Measurements from ENCODE around the gene DLGAP1. TPM values are rescaled to one million over a fixed set of nuclear protein-coding genes. Genes with fewer than 3 reads are reported as not detected.

Gene DLGAP1
- polyA plus RNA-seq, 6 donors from 2014 or later = 0.32 TPM; not detected in 5

DNA sequence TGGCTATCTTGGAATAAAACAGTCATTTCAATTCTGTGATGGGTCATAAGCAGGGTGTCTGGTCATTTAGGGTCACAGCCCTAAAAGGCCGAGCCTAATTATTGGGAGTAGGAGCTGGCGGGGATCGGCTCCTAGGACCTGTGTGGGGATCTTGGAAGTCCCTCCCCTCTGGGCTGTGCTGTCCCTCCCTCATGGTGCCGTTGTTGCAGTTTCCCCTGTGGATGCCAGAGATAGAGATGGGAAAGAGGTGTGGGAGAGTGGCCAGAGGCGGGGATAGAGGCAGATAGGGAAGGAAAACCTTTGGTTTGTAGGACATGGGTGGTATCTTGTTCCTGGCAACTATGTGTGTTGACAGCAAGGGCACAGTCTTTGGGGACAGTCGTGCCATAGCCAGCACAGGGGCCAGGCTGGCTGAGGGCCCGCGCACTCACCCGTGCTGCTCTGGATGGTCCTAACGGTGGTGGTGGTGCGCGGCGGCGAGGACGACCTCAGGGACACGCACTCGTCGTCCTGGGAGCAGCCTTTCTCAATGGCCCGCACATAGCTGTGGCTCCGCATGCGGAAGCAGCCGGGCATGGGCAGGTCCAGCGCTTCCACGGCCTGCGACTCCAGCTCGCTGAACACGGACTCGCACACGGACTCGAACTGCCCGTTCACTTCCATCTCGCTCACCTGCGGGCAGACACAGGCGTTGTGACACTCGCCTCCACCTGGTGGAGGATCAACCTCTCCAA, 726.2 kb downstream of the DLGAP1 start:
- Mint-ChIP-seq H3K4me1 (peaks cover 14 to 22% (median 19%) of the 10 kb centered on the region in 3 donors), H3K36me3 (no peaks in the 10 kb centered on the region), H3K4me3 (no peak overlapping the region), H3K27me3 (peaks cover 0 to 10% (median 0%) of the 10 kb centered on the region in 3 donors), H3K27ac (peak overlapping the region in 1 of 6 donors; percentile 35), H3K9me3 (no peaks in the 10 kb centered on the region)
- DNase-seq (no peak), ATAC-seq (ENCODE audit: low read depth in 2 of 2) (no peak)

- H3K36me3 Mint-ChIP-seq = no peaks in the 10 kb centered on the region
- H3K27ac Mint-ChIP-seq = no peak overlapping the region
- H3K9me3 Mint-ChIP-seq = peaks cover 0 to 4% (median 0%) of the 10 kb centered on the region in 7 donors
- H3K4me3 Mint-ChIP-seq = no peak overlapping the region
- peaks cover 18 to 22% (median 19%) of the 10 kb centered on the region in 3 donors for H3K4me1 Mint-ChIP-seq
- peaks cover 0 to 8% (median 0%) of the 10 kb centered on the region in 3 donors for H3K27me3 Mint-ChIP-seq
- ATAC-seq (ENCODE audit: low read depth in 2 of 2) (no peak), DNase-seq (no peak)
These were observed 727.8 kb downstream of the DLGAP1 start for GRCh38 chr18:3727274-3727673.

DNA sequence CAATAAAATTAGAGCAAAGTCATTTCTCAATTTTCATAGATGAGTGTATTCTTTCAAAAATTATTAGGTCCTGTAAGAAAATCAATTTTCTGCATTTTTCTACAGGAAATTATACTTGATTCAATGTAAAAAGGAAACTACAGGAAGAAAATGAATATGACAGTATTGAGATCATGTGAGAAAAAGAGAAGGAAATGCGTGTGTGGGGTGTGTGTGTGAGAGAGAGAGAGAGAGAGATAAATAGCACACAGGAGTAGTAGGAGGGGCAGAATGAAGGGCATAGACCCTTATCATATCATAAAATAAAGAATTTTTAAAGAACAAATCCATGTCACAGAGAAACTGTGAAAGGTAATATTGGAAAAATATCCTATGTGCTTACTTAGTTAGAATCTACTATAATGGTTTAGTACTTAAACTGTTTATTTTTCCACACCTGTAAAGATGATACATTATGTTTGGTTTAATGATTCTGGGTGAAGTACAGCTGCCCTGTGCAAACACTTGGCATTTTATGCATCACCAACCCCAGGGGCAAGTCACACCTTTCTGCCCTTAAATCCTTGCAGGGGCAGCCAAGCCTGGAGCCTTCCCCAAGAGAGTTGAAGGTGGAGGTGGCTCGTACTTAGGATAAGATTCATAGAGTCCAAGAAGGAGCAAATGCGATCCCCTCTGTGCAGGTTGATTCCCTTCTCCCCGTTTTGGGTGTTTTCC, 728.7 kb downstream of the DLGAP1 start:
- H3K9me3 Mint-ChIP-seq = peaks cover 0 to 4% (median 0%) of the 10 kb centered on the region in 7 donors
- peak overlapping the region in 5 of 8 donors; percentile 0 to 12 (median 1) for H3K4me3 Mint-ChIP-seq
- DNase-seq = peak; percentile 24
- H3K27me3 Mint-ChIP-seq = peaks cover 0 to 8% (median 0%) of the 10 kb centered on the region in 3 donors
- peak overlapping the region in 4 of 6 donors; percentile 0 to 65 (median 30) for H3K27ac Mint-ChIP-seq
- peak; percentile 82 for ATAC-seq (ENCODE audit: low read depth in 2 of 2)
- peaks cover 18 to 22% (median 19%) of the 10 kb centered on the region in 3 donors for H3K4me1 Mint-ChIP-seq
- no peaks in the 10 kb centered on the region for H3K36me3 Mint-ChIP-seq

- no peak for DNase-seq
- Mint-ChIP-seq H3K9me3 (peaks cover 0 to 4% (median 0%) of the 10 kb centered on the region in 7 donors), H3K27me3 (peaks cover 0 to 8% (median 0%) of the 10 kb centered on the region in 3 donors), H3K4me1 (peaks cover 18 to 22% (median 19%) of the 10 kb centered on the region in 3 donors), H3K27ac (peak overlapping the region in 3 of 6 donors; percentile 12 to 77 (median 37)), H3K4me3 (no peak overlapping the region), H3K36me3 (no peaks in the 10 kb centered on the region)
- peak; percentile 68 to 75 for ATAC-seq (ENCODE audit: low read depth in 2 of 2)
These were observed 730.0 kb downstream of the DLGAP1 start for GRCh38 chr18:3725115-3725514.

DNA sequence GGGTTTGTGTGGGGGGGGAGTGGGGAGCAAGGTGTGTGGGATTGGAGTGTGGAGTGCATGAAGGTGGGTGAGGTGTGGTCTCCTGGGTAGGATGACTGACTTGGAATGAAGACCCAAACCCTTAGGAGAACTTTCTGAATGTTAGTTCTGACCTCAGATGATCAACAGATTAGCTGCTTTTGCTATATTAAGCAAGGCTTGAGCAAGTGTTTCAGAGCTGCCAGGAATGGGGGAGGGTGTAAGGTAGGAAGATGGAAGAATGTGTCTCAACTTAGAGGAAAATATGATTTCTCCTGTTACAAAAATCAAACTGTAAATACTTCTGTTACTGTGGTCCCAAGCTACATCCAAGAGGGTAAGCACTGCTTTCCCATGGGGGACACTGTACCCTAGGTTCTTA, 731.6 kb downstream of the DLGAP1 start:
- H3K27ac Mint-ChIP-seq = no peak overlapping the region
- no peaks in the 10 kb centered on the region for H3K36me3 Mint-ChIP-seq
- DNase-seq (no peak), ATAC-seq (ENCODE audit: low read depth in 2 of 2) (no peak)
- peaks cover 0 to 4% (median 0%) of the 10 kb centered on the region in 7 donors for H3K9me3 Mint-ChIP-seq
- no peak overlapping the region for H3K4me3 Mint-ChIP-seq
- H3K4me1 Mint-ChIP-seq = peaks cover 18 to 22% (median 19%) of the 10 kb centered on the region in 3 donors
- peaks cover 0 to 3% (median 0%) of the 10 kb centered on the region in 3 donors for H3K27me3 Mint-ChIP-seq

- H3K4me3 Mint-ChIP-seq = no peak overlapping the region
- ATAC-seq (ENCODE audit: low read depth in 2 of 2) = no peak
- H3K9me3 Mint-ChIP-seq = peaks cover 0 to 4% (median 0%) of the 10 kb centered on the region in 7 donors
- no peaks in the 10 kb centered on the region for H3K36me3 Mint-ChIP-seq
- no peaks in the 10 kb centered on the region for H3K27me3 Mint-ChIP-seq
- DNase-seq = no peak
- H3K27ac Mint-ChIP-seq = no peak overlapping the region
- H3K4me1 Mint-ChIP-seq = peaks cover 18 to 22% (median 19%) of the 10 kb centered on the region in 3 donors
These were observed 732.3 kb downstream of the DLGAP1 start for GRCh38 chr18:3722649-3723433.

DNA sequence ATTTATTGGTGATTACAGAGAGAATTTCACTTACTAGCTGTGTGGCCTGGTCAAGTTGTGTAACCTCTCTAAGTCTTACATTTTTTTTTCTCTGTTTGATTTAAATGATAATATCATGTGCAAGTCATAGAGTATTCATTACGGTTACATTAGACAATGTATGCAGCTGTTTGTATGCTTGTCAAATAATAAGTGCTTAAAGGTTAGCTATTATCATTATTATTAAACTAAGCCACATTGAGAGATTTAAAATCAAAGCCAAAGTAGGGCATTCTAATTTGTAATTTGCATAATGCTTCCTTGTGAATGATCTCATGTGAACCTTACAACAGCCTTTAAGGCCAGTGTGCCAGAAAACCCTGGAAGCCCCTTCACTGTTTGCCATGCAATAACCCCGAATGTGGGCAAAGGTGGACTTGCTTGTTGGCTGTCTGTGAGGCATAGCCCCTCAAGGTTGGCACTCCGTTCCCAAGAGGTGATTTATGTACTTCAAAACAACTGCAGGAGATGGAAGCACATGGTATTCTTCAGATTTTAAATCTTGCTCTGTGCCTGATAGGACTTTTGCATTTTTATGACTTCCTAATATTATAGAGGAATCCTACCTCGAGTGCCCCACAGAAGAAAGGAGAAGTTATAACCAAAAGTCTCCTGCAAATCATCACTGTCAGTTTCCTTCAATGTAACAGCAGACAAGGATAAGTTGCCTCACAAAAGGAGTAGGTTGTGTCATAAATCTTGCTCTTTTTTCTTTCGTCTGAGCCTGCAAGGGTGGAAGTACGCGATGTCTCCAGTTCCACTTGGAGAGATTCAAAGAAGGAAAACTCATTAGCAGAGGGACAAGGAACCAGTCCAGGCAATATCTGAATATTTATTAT, 733.1 kb downstream of the DLGAP1 start:
- Mint-ChIP-seq H3K36me3 (no peaks in the 10 kb centered on the region), H3K27me3 (no peaks in the 10 kb centered on the region), H3K4me3 (no peak overlapping the region), H3K27ac (no peak overlapping the region), H3K9me3 (peaks cover 0 to 4% (median 0%) of the 10 kb centered on the region in 7 donors), H3K4me1 (peaks cover 16 to 23% (median 19%) of the 10 kb centered on the region in 3 donors)
- DNase-seq (no peak), ATAC-seq (ENCODE audit: low read depth in 2 of 2) (no peak)

- peaks cover 0 to 4% (median 0%) of the 10 kb centered on the region in 7 donors for H3K9me3 Mint-ChIP-seq
- DNase-seq = no peak
These were observed 734.1 kb downstream of the DLGAP1 start for GRCh38 chr18:3720818-3721545.

GRCh38 chr18:3720159-3720558, 734.9 kb downstream of the DLGAP1 start:
- Mint-ChIP-seq H3K27ac (no peak overlapping the region), H3K27me3 (no peaks in the 10 kb centered on the region), H3K4me3 (no peak overlapping the region), H3K36me3 (no peaks in the 10 kb centered on the region), H3K4me1 (peaks cover 4 to 5% (median 5%) of the 10 kb centered on the region in 3 donors), H3K9me3 (peaks cover 0 to 4% (median 0%) of the 10 kb centered on the region in 7 donors)
- no peak for DNase-seq
- no peak for ATAC-seq (ENCODE audit: low read depth in 2 of 2)

More at GRCh38 chr18:3720818-3721545, 734.1 kb downstream of the DLGAP1 start:
- H3K4me1 Mint-ChIP-seq = peaks cover 9 to 13% (median 13%) of the 10 kb centered on the region in 3 donors
- H3K27me3 Mint-ChIP-seq = no peaks in the 10 kb centered on the region
- H3K4me3 Mint-ChIP-seq = no peak overlapping the region
- H3K27ac Mint-ChIP-seq = peak overlapping the region in 2 of 6 donors; percentile 53 to 59
- H3K36me3 Mint-ChIP-seq = no peaks in the 10 kb centered on the region
- ATAC-seq (ENCODE audit: low read depth in 2 of 2) = no peak

DNA sequence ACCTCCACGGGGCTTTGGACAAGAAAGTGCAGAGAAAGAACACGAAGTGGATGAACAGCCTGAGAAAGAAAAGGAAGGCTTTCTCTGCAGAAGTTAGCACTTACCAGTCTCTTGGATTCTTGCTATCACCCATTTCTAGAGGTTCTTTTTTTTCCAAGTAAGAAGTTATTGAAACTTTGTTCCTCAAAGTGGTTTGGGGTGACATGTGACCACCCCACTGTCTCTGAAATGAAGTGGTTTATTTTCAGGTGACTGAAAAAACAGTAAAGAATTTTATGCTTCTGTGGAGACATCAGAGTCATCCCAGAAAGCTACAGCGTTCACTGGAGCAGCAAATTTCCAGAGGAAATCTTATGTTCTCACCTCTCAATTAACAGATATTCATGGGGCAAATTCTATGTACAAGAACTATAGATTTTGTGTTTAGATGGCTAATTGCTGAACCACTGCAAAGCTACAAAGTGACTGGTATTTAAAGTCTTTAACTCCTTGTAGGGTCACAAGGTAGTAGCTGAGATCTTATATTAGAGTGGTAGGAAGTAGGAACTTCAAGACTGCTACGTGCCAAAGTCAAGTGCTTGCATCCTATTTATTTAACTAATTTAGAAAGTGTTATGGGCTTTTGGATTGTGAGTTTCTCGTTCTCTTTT, 737.6 kb downstream of the DLGAP1 start:
- DNase-seq = no peak
- no peak overlapping the region for H3K4me3 Mint-ChIP-seq
- H3K4me1 Mint-ChIP-seq = peaks cover 0 to 4% (median 0%) of the 10 kb centered on the region in 3 donors
- no peaks in the 10 kb centered on the region for H3K9me3 Mint-ChIP-seq
- no peak overlapping the region for H3K27ac Mint-ChIP-seq
- H3K27me3 Mint-ChIP-seq = no peaks in the 10 kb centered on the region
- ATAC-seq (ENCODE audit: low read depth in 2 of 2) = no peak
- no peaks in the 10 kb centered on the region for H3K36me3 Mint-ChIP-seq

DNA sequence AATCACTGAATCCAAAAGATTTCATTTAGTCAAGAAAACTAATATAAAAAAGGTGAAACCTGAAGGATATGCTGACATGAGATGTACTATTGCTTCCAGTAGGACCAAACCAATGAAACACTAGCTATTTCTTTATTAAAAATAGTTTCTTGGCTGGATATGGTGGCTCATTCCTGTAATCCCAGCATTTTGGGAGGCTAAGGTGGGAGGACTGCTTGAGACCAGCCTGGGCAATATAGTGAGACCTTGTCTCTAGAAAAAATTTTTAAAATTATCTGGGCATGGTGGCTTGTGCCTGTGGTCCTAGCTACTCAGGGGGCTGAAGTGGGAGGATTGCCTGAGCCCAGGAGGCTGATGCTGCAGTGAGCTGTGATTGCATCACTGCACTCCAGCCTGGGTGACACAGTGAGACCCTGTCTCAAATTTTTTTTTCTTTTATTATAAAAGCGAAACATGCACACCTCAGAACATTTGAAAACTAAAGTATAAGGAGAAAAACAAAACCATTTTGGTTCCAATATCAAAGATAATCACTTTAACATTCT, 738.9 kb downstream of the DLGAP1 start:
- Mint-ChIP-seq H3K4me1 (peaks cover 0 to 4% (median 0%) of the 10 kb centered on the region in 3 donors), H3K36me3 (no peaks in the 10 kb centered on the region), H3K9me3 (no peaks in the 10 kb centered on the region), H3K27me3 (no peaks in the 10 kb centered on the region), H3K27ac (no peak overlapping the region), H3K4me3 (no peak overlapping the region)
- ATAC-seq (ENCODE audit: low read depth in 2 of 2) (no peak), DNase-seq (no peak)
